GM23338 (cell line): ENCODE results near the gene DAAM1. TPM values are rescaled to one million over a fixed set of nuclear protein-coding genes. Genes with fewer than 3 reads are reported as not detected.

Experiments used
- ATAC-seq: fragments of 200-7000 bp; cut with Tn5 transposase; 3 replicates; pipeline ENCODE4 v1.9.1; 2020
- DNase-seq: peaks from one replicate; pipeline ENCODE4 v3.0.0-alpha.2; 2015; ENCODE audit warnings: low spot score
- H2AFZ ChIP-seq: fragments of 200-600 bp; sonication (generic); 2 replicates; pipeline ENCODE4 v1.8.0; 2016; ENCODE audit warnings: antibody characterized with exemption, mild to moderate bottlenecking, moderate library complexity
- H3F3A ChIP-seq: fragments of 200-600 bp; sonication (generic); replicated peaks from 2 replicates; pipeline ENCODE4 v1.8.0; 2017; ENCODE audit warnings: antibody characterized with exemption, mixed run types, low read depth
- H3K27ac ChIP-seq: fragments of 200-600 bp; sonication (generic); 2 replicates; pipeline ENCODE4 v1.6.1; 2016; ENCODE audit warnings: low read depth
- H3K27me3 ChIP-seq: fragments of 200-600 bp; sonication (generic); 2 replicates; pipeline ENCODE4 v1.8.0; 2016; ENCODE audit warnings: mild to moderate bottlenecking, mixed run types, moderate library complexity; ENCODE audit not compliant: insufficient read depth
- H3K36me3 ChIP-seq: fragments of 200-600 bp; sonication (generic); 2 replicates; pipeline ENCODE4 v1.8.0; 2016; ENCODE audit warnings: mild to moderate bottlenecking; ENCODE audit not compliant: insufficient read depth
- H3K4me1 ChIP-seq: fragments of 200-600 bp; sonication (generic); 2 replicates; pipeline ENCODE4 v1.8.0; 2016; ENCODE audit warnings: mild to moderate bottlenecking, moderate library complexity; ENCODE audit not compliant: insufficient read depth
- H3K4me2 ChIP-seq: fragments of 200-600 bp; sonication (generic); 2 replicates; pipeline ENCODE4 v1.7.1; 2017; ENCODE audit warnings: mixed run types
- H3K4me3 ChIP-seq: fragments of 200-600 bp; sonication (generic); 2 replicates; pipeline ENCODE4 v1.6.1; 2016; ENCODE audit warnings: mixed run types
- H3K79me2 ChIP-seq: fragments of 200-600 bp; sonication (generic); replicated peaks from 2 replicates; pipeline ENCODE4 v1.8.0; 2017; ENCODE audit warnings: mild to moderate bottlenecking; ENCODE audit not compliant: insufficient read depth
- H3K9me2 ChIP-seq: fragments of 200-600 bp; sonication (generic); 2 replicates; pipeline ENCODE4 v1.8.0; 2017; ENCODE audit not compliant: insufficient read depth
- H4K20me1 ChIP-seq: fragments of 200-600 bp; sonication (generic); replicated peaks from 2 replicates; pipeline ENCODE4 v1.8.0; 2017; ENCODE audit warnings: mild to moderate bottlenecking; ENCODE audit not compliant: insufficient read depth
- H3K27ac Mint-ChIP-seq: 2 replicates; pipeline ENCODE4 v1.8.0; 2020; ENCODE audit warnings: inconsistent platforms, mild to moderate bottlenecking, moderate library complexity, mixed read lengths
- H3K27me3 Mint-ChIP-seq: 3 replicates; pipeline ENCODE4 v1.8.0; 2022; ENCODE audit warnings: low read depth, mild to moderate bottlenecking, moderate library complexity, mixed read lengths, inconsistent platforms; ENCODE audit not compliant: insufficient read depth, poor library complexity
- H3K36me3 Mint-ChIP-seq: 3 replicates; pipeline ENCODE4 v1.8.0; 2021; ENCODE audit warnings: low read depth, mild to moderate bottlenecking, inconsistent platforms, moderate library complexity, mixed read lengths
- H3K4me1 Mint-ChIP-seq: 3 replicates; pipeline ENCODE4 v1.8.0; 2020; ENCODE audit warnings: mild to moderate bottlenecking, inconsistent platforms, mixed read lengths
- H3K4me3 Mint-ChIP-seq: 3 replicates; pipeline ENCODE4 v1.8.0; 2021; ENCODE audit warnings: moderate library complexity, mild to moderate bottlenecking, inconsistent platforms, mixed read lengths
- H3K9me3 Mint-ChIP-seq: 3 replicates; pipeline ENCODE4 v1.8.0; 2020; ENCODE audit warnings: moderate library complexity, mild to moderate bottlenecking, inconsistent platforms, mixed read lengths
- CTCF ChIP-seq, 2 experiments: fragments of 200-600 bp in 1 of 2; sonication (generic) in 1 of 2; conservative IDR thresholded peaks; 2 replicates each; pipeline versions ENCODE4 v1.5.1 to v1.6.1; 2016 to 2017; ENCODE audit warnings: antibody characterized with exemption in 2 of 2, low read depth in 2 of 2, mild to moderate bottlenecking in 2 of 2, moderate library complexity in 1 of 2
- EZH2phosphoT487 ChIP-seq: fragments of 200-600 bp; sonication (generic); IDR thresholded peaks from one replicate; pipeline ENCODE4 v1.8.1; 2018; ENCODE audit warnings: antibody characterized with exemption; ENCODE audit not compliant: unreplicated experiment
- JUNB ChIP-seq: IDR thresholded peaks from one replicate; pipeline ENCODE4 v1.6.1; 2016; ENCODE audit warnings: antibody characterized with exemption; ENCODE audit not compliant: unreplicated experiment
- NANOG ChIP-seq: IDR thresholded peaks from 2 replicates; pipeline ENCODE4 v1.6.1; 2016; ENCODE audit warnings: antibody characterized with exemption, borderline replicate concordance
- POLR2AphosphoS5 ChIP-seq: IDR thresholded peaks from 2 replicates; pipeline ENCODE4 v1.6.1; 2016; ENCODE audit warnings: antibody characterized with exemption, low read depth
- STAT1 ChIP-seq: IDR thresholded peaks from one replicate; pipeline ENCODE4 v1.6.1; 2016; ENCODE audit warnings: antibody characterized with exemption; ENCODE audit not compliant: unreplicated experiment
- ZNF331 ChIP-seq: fragments of 250-450 bp; sonication (Bioruptor Pico); IDR thresholded peaks from 2 replicates; pipeline ENCODE4 v1.5.0; 2020; ENCODE audit warnings: low read depth, mild to moderate bottlenecking, moderate library complexity
- ZNF462 ChIP-seq: fragments of 250-450 bp; sonication (Bioruptor Pico); IDR thresholded peaks from 2 replicates; pipeline ENCODE4 v1.5.0; 2020; ENCODE audit warnings: mild to moderate bottlenecking, moderate library complexity
- polyA plus RNA-seq: library from polyadenylated mRNA; unstranded; fragments of >200 nt; fragmentation: Nextera tagmentation; extraction: Ambion mirVana; gene quantifications from 2 replicates; pipeline ENCODE4 v1.2.1, GENCODE V29; 2016
- total RNA-seq: library from RNA; depleted of rRNA; stranded (reverse); fragments of >200 nt; shearing (Covaris generic); gene quantifications from 2 replicates; pipeline ENCODE4 v1.2.3, GENCODE V29; 2014

The DAAM1 gene
- total and polyA plus RNA-seq, 2 experiments from 2014 or later: 36.3 to 42.1 TPM

- H3K4me3 ChIP-seq: peak overlapping the region; percentile 95
- no peaks in the 10 kb centered on the region for H3K36me3 Mint-ChIP-seq
- H3K79me2 ChIP-seq: peaks cover 46% of the 10 kb centered on the region
- peaks cover 15% of the 10 kb centered on the region for H3K4me1 Mint-ChIP-seq
- no peak overlapping the region for H3K27ac Mint-ChIP-seq
- peak overlapping the region; percentile 91 for H3K4me3 Mint-ChIP-seq
- H3K4me1 ChIP-seq: peaks cover 12% of the 10 kb centered on the region
- H3F3A ChIP-seq: no peaks in the 10 kb centered on the region
- no peaks in the 10 kb centered on the region for H3K9me2 ChIP-seq
- H3K4me2 ChIP-seq: peak overlapping the region; percentile 86
- DNase-seq: peak; percentile 75
- TF ChIP-seq ZNF331 (CRISPR knock-in tag) (no peak), ZNF462 (CRISPR knock-in tag) (no peak), STAT1 (no peak), CTCF (conservative IDR thresholded peaks at IDR 0.05; ENCODE audit: low read depth in 2 of 2) (peak; percentile 34 to 55), EZH2phosphoT487 (no peak), NANOG (no peak), JUNB (no peak), POLR2AphosphoS5 (no peak)
- H3K36me3 ChIP-seq: no peaks in the 10 kb centered on the region
- no peak overlapping the region for H3K27ac ChIP-seq
- peaks cover 6% of the 10 kb centered on the region for H3K27me3 Mint-ChIP-seq
- ATAC-seq: peak; percentile 31
- H3K27me3 ChIP-seq: peaks cover 24% of the 10 kb centered on the region
- peak overlapping the region; percentile 53 for H2AFZ ChIP-seq
- no peaks in the 10 kb centered on the region for H4K20me1 ChIP-seq
- H3K9me3 Mint-ChIP-seq: no peaks in the 10 kb centered on the region; the same call in 2 of the 3 replicates
Measured at GRCh38 chr14:59190372-59190771, 1.9 kb downstream of the DAAM1 start.
